BE2C (cell line): Measurements from ENCODE around the gene LRRC23.

Experiments used
- DNase-seq: peaks from one replicate; pipeline ENCODE4 v3.0.0-alpha.2; 2020
- H3K27me3 ChIP-seq: fragments of 250-450 bp; sonication (Bioruptor Pico); 2 replicates; pipeline ENCODE4 v1.5.1; 2020; ENCODE audit warnings: mild to moderate bottlenecking
- H3K36me3 ChIP-seq: fragments of 250-450 bp; sonication (Bioruptor Pico); 2 replicates; pipeline ENCODE4 v1.5.1; 2020; ENCODE audit warnings: mild to moderate bottlenecking
- H3K4me1 ChIP-seq: fragments of 250-450 bp; sonication (Bioruptor Pico); 2 replicates; pipeline ENCODE4 v1.5.1; 2020
- H3K4me3 ChIP-seq: 2 replicates; pipeline ENCODE4 v1.5.1; 2011; ENCODE audit warnings: low read depth, low read length
- H3K9me3 ChIP-seq: fragments of 250-450 bp; sonication (Bioruptor Pico); 2 replicates; pipeline ENCODE4 v1.5.1; 2020
- CTCF ChIP-seq: IDR thresholded peaks from 2 replicates; pipeline ENCODE4 v1.5.1; 2012; ENCODE audit warnings: mild to moderate bottlenecking, low read depth, low read length

Gene LRRC23

DNA sequence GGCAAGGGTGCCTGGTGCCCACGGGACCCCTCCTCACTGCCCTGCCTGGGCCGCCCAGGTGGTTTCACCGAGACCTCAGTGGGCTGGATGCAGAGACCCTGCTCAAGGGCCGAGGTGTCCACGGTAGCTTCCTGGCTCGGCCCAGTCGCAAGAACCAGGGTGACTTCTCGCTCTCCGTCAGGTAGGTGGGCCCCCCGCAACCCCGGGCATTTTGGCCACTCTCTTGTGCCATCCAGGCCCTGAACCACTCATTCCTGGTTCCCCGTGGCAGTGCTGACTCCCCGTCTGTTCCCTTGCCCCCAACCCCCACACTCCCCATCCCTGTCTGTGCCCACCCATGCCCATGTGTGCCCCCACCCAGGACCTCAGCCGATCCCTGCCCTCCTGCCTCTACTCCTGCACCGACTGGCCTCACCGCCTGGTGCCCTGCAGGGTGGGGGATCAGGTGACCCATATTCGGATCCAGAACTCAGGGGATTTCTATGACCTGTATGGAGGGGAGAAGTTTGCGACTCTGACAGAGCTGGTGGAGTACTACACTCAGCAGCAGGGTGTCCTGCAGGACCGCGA is 47.0 kb downstream of the LRRC23 start:
- no peak for DNase-seq
- Histone ChIP-seq H3K9me3 (no peaks in the 10 kb centered on the region), H3K36me3 (no peaks in the 10 kb centered on the region), H3K4me1 (no peaks in the 10 kb centered on the region), H3K4me3 (no peak overlapping the region), H3K27me3 (no peaks in the 10 kb centered on the region)
- no peak for TF ChIP-seq CTCF

DNA sequence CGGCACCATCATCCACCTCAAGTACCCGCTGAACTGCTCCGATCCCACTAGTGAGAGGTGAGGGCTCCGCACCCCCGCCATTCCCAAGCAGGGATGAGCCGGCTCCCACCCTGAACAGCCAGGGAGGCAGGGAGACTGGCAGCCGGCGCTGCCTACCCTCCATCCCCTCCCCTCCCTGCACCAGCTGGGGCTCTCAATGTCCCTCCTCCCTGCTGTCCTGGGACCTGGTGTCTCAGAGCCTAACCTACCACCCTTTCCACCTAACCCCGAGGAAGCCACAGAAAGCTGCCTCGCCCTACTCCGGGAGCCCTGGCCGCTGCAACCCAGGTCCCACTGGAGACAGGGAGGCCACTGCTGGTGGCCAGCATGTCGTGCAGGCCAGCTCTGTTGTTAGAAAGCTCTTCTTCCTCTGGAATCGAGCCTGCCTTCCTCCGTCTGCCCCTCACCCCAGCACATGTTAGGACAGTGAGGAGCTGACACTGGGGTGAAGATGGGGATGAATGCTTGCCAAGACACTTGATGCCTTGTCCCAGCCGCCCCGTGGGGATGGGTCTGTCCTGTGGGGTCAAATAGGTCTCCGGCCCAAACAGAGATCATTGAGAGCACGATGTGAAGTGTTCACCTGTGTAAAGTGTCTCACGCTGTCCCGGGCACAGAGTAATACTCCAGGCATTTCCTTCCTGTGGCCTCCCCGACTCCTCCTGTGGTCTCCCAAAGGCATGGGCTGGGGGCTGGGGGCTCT is 47.7 kb downstream of the LRRC23 start:
- no peaks in the 10 kb centered on the region for H3K9me3 ChIP-seq
- H3K4me3 ChIP-seq = no peak overlapping the region
- DNase-seq = no peak
- no peak for TF ChIP-seq CTCF
- no peaks in the 10 kb centered on the region for H3K36me3 ChIP-seq
- H3K27me3 ChIP-seq = no peaks in the 10 kb centered on the region
- H3K4me1 ChIP-seq = no peaks in the 10 kb centered on the region

- H3K27me3 ChIP-seq = no peaks in the 10 kb centered on the region
- no peak overlapping the region for H3K4me3 ChIP-seq
- TF ChIP-seq CTCF = no peak
- H3K4me1 ChIP-seq = no peaks in the 10 kb centered on the region
- DNase-seq = no peak
- H3K36me3 ChIP-seq = no peaks in the 10 kb centered on the region
- H3K9me3 ChIP-seq = no peaks in the 10 kb centered on the region
These were observed 48.3 kb downstream of the LRRC23 start for GRCh38 chr12:6952863-6953441.

DNA sequence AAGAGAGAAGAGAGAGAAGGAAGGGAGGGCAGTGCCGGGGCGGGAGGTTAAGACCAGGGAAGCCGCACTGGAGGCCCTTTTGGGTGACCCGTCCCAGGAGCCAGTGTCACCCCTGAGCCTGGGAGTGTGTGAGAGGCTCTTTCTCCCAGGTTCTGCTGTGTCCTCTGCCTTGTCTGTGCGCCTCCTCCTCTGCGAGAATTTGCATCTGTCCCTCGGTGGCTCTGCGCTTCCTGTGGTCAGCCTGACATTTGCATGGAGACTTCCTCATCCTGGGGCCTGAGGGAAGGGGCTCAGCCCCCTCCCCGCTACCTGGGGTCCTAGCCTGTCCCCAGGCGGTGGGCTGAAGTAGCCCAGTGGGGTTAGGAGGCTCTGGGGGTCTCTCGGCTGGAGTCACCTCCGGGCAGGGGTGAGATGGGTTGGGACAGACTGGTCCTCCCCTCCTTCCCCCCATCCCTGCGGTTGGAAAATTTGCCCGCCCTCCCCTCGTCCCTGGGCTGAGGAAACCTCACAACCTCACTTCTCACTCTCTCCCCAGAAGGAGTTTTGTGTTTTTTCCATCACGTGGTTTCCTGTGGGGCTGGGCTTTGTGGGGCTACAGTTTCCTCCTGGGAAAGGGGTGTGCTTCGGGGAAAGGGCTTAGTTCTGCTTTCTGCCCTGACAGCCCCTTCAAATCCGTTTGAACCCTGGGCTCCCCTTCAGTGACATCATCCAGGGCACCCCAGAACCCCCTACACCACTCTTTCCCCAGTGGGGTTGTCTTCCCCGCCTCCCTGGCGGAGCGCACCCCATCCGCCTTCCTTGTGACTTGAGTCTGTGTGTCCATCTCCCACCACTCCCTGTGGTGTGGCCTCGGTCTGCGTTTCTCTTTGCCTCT is 49.1 kb downstream of the LRRC23 start:
- Histone ChIP-seq H3K27me3 (no peaks in the 10 kb centered on the region), H3K4me1 (no peaks in the 10 kb centered on the region), H3K4me3 (no peak overlapping the region), H3K36me3 (no peaks in the 10 kb centered on the region), H3K9me3 (no peaks in the 10 kb centered on the region)
- no peak for DNase-seq
- no peak for TF ChIP-seq CTCF

GRCh38 chr12:6954316-6955107 is 49.9 kb downstream of the LRRC23 start:
- Histone ChIP-seq H3K27me3 (no peaks in the 10 kb centered on the region), H3K36me3 (no peaks in the 10 kb centered on the region), H3K4me3 (no peak overlapping the region), H3K4me1 (no peaks in the 10 kb centered on the region), H3K9me3 (no peaks in the 10 kb centered on the region)
- DNase-seq = no peak
- TF ChIP-seq CTCF = no peak
